HL-60 (cell line): ENCODE data around the gene ITGBL1.

ENCODE experiments used
- DNase-seq, 2 experiments: peaks; one replicate each; pipeline ENCODE4 v3.0.0-alpha.2; 2010 to 2020; ENCODE audit warnings: low read depth in 1 of 2, low spot score in 1 of 2
- H3K27ac ChIP-seq: fragments of 250-450 bp; sonication (Bioruptor Pico); replicated peaks from 2 replicates; pipeline ENCODE4 v1.5.1; 2020; ENCODE audit warnings: mild to moderate bottlenecking, moderate library complexity
- H3K27me3 ChIP-seq: fragments of 250-450 bp; sonication (Bioruptor Pico); 2 replicates; pipeline ENCODE4 v1.5.1; 2021; ENCODE audit warnings: mild to moderate bottlenecking, moderate library complexity; ENCODE audit not compliant: insufficient read depth, poor library complexity, severe bottlenecking
- H3K4me3 ChIP-seq: replicated peaks from 2 replicates; pipeline ENCODE4 v1.5.1; 2011; ENCODE audit warnings: mild to moderate bottlenecking, control low read depth, low read length; ENCODE audit not compliant: insufficient read depth
- GABPA ChIP-seq: IDR thresholded peaks from 2 replicates; pipeline ENCODE4 v1.6.1; 2012; ENCODE audit warnings: low read depth
- POLR2AphosphoS5 ChIP-seq: IDR thresholded peaks from 2 replicates; pipeline ENCODE4 v1.6.1; 2012; ENCODE audit warnings: low read depth
- SPI1 ChIP-seq: IDR thresholded peaks from 2 replicates; pipeline ENCODE4 v1.6.1; 2012; ENCODE audit warnings: low read depth, mild to moderate bottlenecking, borderline replicate concordance
- TF ChIP-seq, protein P1 (sequence below): IDR thresholded peaks from one replicate; pipeline ENCODE4 v1.5.1; 2011; ENCODE audit warnings: low read length, control low read depth, inconsistent platforms; ENCODE audit not compliant: insufficient read depth
- TF ChIP-seq, protein P2 (sequence below): IDR thresholded peaks from 2 replicates; pipeline ENCODE4 v1.6.1; 2012; ENCODE audit warnings: low read depth; ENCODE audit not compliant: insufficient replicate concordance

The ITGBL1 gene

DNA sequence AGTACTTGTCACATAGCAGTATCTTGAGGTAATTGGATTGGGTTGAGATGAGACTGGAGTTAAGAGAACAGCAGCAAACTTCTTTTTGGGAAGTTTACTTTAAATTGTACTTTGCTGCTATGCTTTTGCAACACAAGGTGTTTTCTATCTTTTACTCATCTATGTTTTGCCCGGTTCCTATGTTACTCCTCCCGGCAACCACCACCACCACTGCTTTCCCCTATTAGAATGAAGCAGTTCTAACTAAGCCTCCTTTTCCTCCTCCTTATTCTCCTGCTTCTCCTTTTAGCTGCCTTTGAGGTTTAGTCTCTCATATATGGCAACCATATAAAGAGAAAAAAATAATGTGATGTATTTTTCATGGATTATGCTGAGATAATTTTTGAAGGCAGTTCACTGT lies 233.5 kb downstream of the ITGBL1 start:
- DNase-seq = no peak
- Histone ChIP-seq H3K27ac (no peak overlapping the region), H3K4me3 (no peak overlapping the region), H3K27me3 (no peaks in the 10 kb centered on the region)
- TF ChIP-seq POLR2AphosphoS5 (no peak), GABPA (no peak), SPI1 (no peak)
- TF ChIP-seq, protein P1, sequence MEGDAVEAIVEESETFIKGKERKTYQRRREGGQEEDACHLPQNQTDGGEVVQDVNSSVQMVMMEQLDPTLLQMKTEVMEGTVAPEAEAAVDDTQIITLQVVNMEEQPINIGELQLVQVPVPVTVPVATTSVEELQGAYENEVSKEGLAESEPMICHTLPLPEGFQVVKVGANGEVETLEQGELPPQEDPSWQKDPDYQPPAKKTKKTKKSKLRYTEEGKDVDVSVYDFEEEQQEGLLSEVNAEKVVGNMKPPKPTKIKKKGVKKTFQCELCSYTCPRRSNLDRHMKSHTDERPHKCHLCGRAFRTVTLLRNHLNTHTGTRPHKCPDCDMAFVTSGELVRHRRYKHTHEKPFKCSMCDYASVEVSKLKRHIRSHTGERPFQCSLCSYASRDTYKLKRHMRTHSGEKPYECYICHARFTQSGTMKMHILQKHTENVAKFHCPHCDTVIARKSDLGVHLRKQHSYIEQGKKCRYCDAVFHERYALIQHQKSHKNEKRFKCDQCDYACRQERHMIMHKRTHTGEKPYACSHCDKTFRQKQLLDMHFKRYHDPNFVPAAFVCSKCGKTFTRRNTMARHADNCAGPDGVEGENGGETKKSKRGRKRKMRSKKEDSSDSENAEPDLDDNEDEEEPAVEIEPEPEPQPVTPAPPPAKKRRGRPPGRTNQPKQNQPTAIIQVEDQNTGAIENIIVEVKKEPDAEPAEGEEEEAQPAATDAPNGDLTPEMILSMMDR = no peak
- TF ChIP-seq, protein P2, sequence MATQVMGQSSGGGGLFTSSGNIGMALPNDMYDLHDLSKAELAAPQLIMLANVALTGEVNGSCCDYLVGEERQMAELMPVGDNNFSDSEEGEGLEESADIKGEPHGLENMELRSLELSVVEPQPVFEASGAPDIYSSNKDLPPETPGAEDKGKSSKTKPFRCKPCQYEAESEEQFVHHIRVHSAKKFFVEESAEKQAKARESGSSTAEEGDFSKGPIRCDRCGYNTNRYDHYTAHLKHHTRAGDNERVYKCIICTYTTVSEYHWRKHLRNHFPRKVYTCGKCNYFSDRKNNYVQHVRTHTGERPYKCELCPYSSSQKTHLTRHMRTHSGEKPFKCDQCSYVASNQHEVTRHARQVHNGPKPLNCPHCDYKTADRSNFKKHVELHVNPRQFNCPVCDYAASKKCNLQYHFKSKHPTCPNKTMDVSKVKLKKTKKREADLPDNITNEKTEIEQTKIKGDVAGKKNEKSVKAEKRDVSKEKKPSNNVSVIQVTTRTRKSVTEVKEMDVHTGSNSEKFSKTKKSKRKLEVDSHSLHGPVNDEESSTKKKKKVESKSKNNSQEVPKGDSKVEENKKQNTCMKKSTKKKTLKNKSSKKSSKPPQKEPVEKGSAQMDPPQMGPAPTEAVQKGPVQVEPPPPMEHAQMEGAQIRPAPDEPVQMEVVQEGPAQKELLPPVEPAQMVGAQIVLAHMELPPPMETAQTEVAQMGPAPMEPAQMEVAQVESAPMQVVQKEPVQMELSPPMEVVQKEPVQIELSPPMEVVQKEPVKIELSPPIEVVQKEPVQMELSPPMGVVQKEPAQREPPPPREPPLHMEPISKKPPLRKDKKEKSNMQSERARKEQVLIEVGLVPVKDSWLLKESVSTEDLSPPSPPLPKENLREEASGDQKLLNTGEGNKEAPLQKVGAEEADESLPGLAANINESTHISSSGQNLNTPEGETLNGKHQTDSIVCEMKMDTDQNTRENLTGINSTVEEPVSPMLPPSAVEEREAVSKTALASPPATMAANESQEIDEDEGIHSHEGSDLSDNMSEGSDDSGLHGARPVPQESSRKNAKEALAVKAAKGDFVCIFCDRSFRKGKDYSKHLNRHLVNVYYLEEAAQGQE = no peak

DNA sequence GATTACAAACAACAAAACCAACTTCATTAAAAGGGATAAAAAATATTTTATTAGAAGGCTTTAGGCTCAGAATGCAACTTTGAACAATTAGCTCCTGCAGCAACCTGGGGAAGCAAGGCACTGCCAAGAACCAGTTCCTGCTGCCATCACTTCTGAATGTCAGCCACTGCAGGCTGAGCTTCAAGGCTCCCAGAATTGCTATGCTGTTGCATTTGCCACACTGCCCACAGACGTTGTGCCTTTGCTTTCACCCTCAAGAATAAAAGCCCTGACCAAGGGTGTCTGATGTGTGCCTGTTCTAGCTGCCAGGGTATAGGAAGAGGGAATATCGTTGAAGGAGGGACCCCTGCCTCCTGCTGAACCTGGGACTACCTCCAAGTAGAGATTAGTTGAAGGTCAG lies 238.4 kb downstream of the ITGBL1 start:
- no peak overlapping the region for H3K4me3 ChIP-seq
- H3K27me3 ChIP-seq = no peaks in the 10 kb centered on the region
- DNase-seq = no peak
- H3K27ac ChIP-seq = no peak overlapping the region
- TF ChIP-seq, protein P2 = no peak

DNA sequence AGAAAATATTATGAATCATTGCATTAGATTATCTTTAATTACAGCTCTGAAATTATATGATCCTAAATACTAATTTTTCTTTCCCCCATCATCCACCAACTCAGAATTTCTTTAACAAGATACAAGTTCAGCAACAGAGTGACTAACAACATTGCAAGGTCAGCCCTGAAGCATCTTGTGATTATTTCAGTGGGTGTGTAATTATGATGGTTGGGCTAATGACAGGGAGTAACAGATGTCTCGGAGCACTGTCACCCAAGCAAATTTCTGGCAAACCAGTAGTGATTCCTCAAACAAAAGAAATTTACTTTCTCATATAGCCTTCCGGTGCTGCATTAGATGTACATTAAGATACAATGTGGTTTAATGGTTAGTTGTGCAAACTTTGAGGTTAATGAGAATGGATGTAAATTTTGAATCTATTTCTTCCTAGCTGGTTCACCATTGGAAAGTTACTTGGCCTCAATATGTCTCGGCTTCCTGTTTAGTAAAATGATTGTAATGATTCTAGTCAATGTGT lies 238.9 kb downstream of the ITGBL1 start:
- no peak overlapping the region for H3K27ac ChIP-seq
- DNase-seq = no peak
- no peak overlapping the region for H3K4me3 ChIP-seq
- TF ChIP-seq, protein P1 = no peak
- TF ChIP-seq GABPA (no peak), SPI1 (no peak)
- TF ChIP-seq, protein P2 = no peak
- H3K27me3 ChIP-seq = no peaks in the 10 kb centered on the region
